Measurements from ENCODE around the gene KCNJ6. TPM values are rescaled to one million over a fixed set of nuclear protein-coding genes. Genes with fewer than 3 reads are reported as not detected.

Gene KCNJ6
- total and polyA plus RNA-seq, 2 of the 8 experiments (the other 6 are each of a cell fraction or from before 2014, with no cell fraction given): 0.51 to 1.2 TPM

GRCh38 chr21:37896788-37897187 lies 19.5 kb downstream of the KCNJ6 start (continued):
- TF ChIP-seq, protein P1, sequence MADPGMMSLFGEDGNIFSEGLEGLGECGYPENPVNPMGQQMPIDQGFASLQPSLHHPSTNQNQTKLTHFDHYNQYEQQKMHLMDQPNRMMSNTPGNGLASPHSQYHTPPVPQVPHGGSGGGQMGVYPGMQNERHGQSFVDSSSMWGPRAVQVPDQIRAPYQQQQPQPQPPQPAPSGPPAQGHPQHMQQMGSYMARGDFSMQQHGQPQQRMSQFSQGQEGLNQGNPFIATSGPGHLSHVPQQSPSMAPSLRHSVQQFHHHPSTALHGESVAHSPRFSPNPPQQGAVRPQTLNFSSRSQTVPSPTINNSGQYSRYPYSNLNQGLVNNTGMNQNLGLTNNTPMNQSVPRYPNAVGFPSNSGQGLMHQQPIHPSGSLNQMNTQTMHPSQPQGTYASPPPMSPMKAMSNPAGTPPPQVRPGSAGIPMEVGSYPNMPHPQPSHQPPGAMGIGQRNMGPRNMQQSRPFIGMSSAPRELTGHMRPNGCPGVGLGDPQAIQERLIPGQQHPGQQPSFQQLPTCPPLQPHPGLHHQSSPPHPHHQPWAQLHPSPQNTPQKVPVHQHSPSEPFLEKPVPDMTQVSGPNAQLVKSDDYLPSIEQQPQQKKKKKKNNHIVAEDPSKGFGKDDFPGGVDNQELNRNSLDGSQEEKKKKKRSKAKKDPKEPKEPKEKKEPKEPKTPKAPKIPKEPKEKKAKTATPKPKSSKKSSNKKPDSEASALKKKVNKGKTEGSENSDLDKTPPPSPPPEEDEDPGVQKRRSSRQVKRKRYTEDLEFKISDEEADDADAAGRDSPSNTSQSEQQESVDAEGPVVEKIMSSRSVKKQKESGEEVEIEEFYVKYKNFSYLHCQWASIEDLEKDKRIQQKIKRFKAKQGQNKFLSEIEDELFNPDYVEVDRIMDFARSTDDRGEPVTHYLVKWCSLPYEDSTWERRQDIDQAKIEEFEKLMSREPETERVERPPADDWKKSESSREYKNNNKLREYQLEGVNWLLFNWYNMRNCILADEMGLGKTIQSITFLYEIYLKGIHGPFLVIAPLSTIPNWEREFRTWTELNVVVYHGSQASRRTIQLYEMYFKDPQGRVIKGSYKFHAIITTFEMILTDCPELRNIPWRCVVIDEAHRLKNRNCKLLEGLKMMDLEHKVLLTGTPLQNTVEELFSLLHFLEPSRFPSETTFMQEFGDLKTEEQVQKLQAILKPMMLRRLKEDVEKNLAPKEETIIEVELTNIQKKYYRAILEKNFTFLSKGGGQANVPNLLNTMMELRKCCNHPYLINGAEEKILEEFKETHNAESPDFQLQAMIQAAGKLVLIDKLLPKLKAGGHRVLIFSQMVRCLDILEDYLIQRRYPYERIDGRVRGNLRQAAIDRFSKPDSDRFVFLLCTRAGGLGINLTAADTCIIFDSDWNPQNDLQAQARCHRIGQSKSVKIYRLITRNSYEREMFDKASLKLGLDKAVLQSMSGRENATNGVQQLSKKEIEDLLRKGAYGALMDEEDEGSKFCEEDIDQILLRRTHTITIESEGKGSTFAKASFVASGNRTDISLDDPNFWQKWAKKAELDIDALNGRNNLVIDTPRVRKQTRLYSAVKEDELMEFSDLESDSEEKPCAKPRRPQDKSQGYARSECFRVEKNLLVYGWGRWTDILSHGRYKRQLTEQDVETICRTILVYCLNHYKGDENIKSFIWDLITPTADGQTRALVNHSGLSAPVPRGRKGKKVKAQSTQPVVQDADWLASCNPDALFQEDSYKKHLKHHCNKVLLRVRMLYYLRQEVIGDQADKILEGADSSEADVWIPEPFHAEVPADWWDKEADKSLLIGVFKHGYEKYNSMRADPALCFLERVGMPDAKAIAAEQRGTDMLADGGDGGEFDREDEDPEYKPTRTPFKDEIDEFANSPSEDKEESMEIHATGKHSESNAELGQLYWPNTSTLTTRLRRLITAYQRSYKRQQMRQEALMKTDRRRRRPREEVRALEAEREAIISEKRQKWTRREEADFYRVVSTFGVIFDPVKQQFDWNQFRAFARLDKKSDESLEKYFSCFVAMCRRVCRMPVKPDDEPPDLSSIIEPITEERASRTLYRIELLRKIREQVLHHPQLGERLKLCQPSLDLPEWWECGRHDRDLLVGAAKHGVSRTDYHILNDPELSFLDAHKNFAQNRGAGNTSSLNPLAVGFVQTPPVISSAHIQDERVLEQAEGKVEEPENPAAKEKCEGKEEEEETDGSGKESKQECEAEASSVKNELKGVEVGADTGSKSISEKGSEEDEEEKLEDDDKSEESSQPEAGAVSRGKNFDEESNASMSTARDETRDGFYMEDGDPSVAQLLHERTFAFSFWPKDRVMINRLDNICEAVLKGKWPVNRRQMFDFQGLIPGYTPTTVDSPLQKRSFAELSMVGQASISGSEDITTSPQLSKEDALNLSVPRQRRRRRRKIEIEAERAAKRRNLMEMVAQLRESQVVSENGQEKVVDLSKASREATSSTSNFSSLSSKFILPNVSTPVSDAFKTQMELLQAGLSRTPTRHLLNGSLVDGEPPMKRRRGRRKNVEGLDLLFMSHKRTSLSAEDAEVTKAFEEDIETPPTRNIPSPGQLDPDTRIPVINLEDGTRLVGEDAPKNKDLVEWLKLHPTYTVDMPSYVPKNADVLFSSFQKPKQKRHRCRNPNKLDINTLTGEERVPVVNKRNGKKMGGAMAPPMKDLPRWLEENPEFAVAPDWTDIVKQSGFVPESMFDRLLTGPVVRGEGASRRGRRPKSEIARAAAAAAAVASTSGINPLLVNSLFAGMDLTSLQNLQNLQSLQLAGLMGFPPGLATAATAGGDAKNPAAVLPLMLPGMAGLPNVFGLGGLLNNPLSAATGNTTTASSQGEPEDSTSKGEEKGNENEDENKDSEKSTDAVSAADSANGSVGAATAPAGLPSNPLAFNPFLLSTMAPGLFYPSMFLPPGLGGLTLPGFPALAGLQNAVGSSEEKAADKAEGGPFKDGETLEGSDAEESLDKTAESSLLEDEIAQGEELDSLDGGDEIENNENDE (IDR thresholded peaks at IDR 0.05; ENCODE audit: insufficient replicate concordance, low read length): no peak
- TF ChIP-seq HDAC6 (IDR thresholded peaks at IDR 0.05; ENCODE audit: low read depth, low read length): no peak
- no peak for TF ChIP-seq SP4 (IDR thresholded peaks at IDR 0.05; ENCODE audit: low read length)
- TF ChIP-seq JUN (IDR thresholded peaks at IDR 0.05; ENCODE audit: low read depth, low read length): no peak
- no peak for TF ChIP-seq EP300 (IDR thresholded peaks at IDR 0.05; ENCODE audit: borderline replicate concordance in 1 of 2, low read depth in 2 of 2, low read length in 2 of 2)
- TF ChIP-seq CHD1 (IDR thresholded peaks at IDR 0.05; ENCODE audit: low read depth, low read length): no peak
- no peak for TF ChIP-seq SP1 (IDR thresholded peaks at IDR 0.05; ENCODE audit: low read depth, low read length)
- TF ChIP-seq SIRT6 (IDR thresholded peaks at IDR 0.05; ENCODE audit: low read length): no peak
- no peak for TF ChIP-seq SUZ12 (IDR thresholded peaks at IDR 0.05; ENCODE audit: low read length)
- TF ChIP-seq KDM4A (IDR thresholded peaks at IDR 0.05; ENCODE audit: low read depth, low read length, severe bottlenecking): no peak
